Measurements from ENCODE around the gene NCAM2.

The NCAM2 gene

DNA sequence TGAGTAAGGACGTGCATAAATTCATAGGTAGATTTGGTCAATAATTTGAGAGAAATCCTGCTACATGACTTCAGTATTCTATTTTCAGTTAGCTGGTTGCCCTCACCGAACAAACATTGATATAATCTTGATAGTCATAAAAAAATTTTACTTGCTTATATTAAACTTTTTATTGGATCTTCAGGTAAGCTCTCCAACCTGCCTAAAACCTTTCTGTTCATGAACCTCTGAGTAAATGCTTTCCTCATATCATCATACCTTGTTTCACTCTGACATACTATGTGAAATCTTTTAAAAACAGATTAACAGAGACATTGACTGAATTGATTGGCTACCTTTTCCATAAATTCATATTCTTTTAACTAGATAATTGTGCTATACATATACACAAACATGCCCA lies 299.0 kb downstream of the NCAM2 start:
- Histone ChIP-seq H3K36me3 (ENCODE audit: control insufficient read depth, insufficient read depth, low read length) (no peaks in the 10 kb centered on the region), H3K9ac (ENCODE audit: low read depth, low read length) (no peak overlapping the region), H3K27ac (ENCODE audit: low read depth, low read length) (no peak overlapping the region), H3K4me3 (ENCODE audit: low read depth, low read length) (no peak overlapping the region), H3K9me3 (ENCODE audit: control insufficient read depth, insufficient read depth, low read length) (no peaks in the 10 kb centered on the region), H3K4me1 (ENCODE audit: control insufficient read depth, insufficient read depth, low read length) (peaks cover 4% of the 10 kb centered on the region; the same call in 1 of the 2 replicates), H3K27me3 (ENCODE audit: control insufficient read depth, insufficient read depth, low read length) (no peaks in the 10 kb centered on the region)

DNA sequence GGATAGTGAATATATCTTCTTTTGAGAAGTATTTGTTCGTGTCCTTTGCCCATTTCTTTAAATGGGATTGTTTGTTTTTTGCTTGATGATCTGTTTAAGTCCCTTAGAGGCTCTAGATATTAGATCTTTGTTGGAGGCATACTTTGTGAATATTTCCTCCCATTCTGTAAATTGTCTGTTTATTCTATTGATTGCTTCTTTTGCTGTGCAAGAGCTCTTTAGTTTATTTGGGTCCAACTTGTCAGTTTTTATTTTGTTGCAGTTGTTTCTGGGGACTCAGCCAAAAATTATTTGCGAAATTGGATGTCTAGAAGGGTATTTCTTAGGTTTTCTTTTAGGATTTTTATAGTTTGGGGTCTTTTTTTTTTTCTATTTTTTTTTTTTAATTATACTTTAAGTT lies 302.8 kb downstream of the NCAM2 start:
- Histone ChIP-seq H3K36me3 (ENCODE audit: control insufficient read depth, insufficient read depth, low read length) (no peaks in the 10 kb centered on the region), H3K4me3 (ENCODE audit: low read depth, low read length) (no peak overlapping the region), H3K27ac (ENCODE audit: low read depth, low read length) (no peak overlapping the region), H3K27me3 (ENCODE audit: control insufficient read depth, insufficient read depth, low read length) (no peaks in the 10 kb centered on the region), H3K9me3 (ENCODE audit: control insufficient read depth, insufficient read depth, low read length) (no peaks in the 10 kb centered on the region), H3K9ac (ENCODE audit: low read depth, low read length) (no peak overlapping the region), H3K4me1 (ENCODE audit: control insufficient read depth, insufficient read depth, low read length) (peaks cover 4% of the 10 kb centered on the region; the same call in 1 of the 2 replicates)

DNA sequence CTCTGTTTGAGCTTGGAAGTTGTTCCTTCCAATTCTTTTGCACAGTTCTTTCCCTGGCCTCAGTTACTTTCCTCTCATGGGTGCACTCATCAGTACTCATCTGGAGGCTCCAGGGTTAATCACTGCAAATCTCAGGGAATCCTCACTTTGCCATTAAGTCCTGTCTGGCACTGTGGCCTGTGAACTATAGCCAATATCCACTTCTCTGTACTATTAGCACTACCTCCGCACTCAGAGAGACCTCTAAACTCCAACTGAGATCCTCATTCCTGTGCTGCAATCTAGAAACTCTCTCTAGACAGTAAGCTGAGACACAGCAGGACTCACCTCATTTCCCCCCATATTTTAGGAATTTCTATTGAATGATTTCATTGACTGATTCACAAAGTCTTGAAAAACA lies 311.3 kb downstream of the NCAM2 start:
- Histone ChIP-seq H3K4me3 (ENCODE audit: low read depth, low read length) (no peak overlapping the region), H3K27ac (ENCODE audit: low read depth, low read length) (no peak overlapping the region), H3K27me3 (ENCODE audit: control insufficient read depth, insufficient read depth, low read length) (no peaks in the 10 kb centered on the region), H3K36me3 (ENCODE audit: control insufficient read depth, insufficient read depth, low read length) (no peaks in the 10 kb centered on the region), H3K9me3 (ENCODE audit: control insufficient read depth, insufficient read depth, low read length) (no peaks in the 10 kb centered on the region), H3K9ac (ENCODE audit: low read depth, low read length) (no peak overlapping the region), H3K4me1 (ENCODE audit: control insufficient read depth, insufficient read depth, low read length) (no peaks in the 10 kb centered on the region; the same call in 1 of the 2 replicates)

DNA sequence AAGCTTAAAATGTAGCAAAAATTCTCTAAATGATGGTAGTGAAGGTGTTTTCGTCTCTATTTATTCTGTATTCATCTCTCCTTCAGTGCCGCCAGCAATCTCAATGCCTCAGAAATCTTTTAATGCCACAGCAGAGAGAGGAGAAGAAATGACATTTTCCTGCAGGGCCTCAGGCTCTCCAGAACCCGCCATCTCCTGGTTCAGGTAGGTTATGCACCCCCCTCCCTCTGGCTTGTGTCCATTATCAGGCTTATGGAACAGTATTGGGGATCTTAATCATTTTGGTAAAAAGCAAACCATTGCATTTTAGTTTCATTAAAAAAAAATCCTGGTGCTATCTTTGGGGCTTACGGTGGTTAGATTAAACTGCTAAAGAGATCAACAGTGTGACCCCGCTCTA lies 326.1 kb downstream of the NCAM2 start:
- no peaks in the 10 kb centered on the region for H3K9me3 ChIP-seq (ENCODE audit: control insufficient read depth, insufficient read depth, low read length)
- no peak overlapping the region for H3K27ac ChIP-seq (ENCODE audit: low read depth, low read length)
- H3K4me1 ChIP-seq (ENCODE audit: control insufficient read depth, insufficient read depth, low read length): no peaks in the 10 kb centered on the region
- H3K4me3 ChIP-seq (ENCODE audit: low read depth, low read length): no peak overlapping the region
- no peaks in the 10 kb centered on the region for H3K36me3 ChIP-seq (ENCODE audit: control insufficient read depth, insufficient read depth, low read length)
- H3K9ac ChIP-seq (ENCODE audit: low read depth, low read length): no peak overlapping the region
- no peaks in the 10 kb centered on the region for H3K27me3 ChIP-seq (ENCODE audit: control insufficient read depth, insufficient read depth, low read length)

DNA sequence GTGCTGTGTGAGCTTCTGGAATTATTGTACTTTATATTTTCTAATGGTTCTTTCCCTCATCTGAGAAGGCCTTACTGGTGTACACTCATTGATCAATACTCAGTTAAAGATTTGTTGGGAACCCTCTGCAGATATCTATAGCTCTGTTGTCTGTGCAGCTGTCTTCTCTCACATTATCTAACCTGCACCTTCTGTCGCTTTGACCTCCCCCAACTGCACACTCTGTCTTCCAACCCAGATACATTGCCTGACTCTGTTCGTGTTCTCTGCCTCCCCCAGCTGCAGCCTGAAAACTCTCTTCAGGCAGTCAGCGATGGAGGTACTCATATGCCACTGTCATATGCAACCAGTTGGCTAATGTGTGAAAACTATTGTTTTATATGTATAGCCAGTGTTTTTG lies 334.3 kb downstream of the NCAM2 start:
- Histone ChIP-seq H3K36me3 (ENCODE audit: control insufficient read depth, insufficient read depth, low read length) (no peaks in the 10 kb centered on the region), H3K27ac (ENCODE audit: low read depth, low read length) (no peak overlapping the region), H3K27me3 (ENCODE audit: control insufficient read depth, insufficient read depth, low read length) (no peaks in the 10 kb centered on the region), H3K4me3 (ENCODE audit: low read depth, low read length) (no peak overlapping the region), H3K4me1 (ENCODE audit: control insufficient read depth, insufficient read depth, low read length) (peaks cover 8% of the 10 kb centered on the region; the same call in 1 of the 2 replicates), H3K9ac (ENCODE audit: low read depth, low read length) (no peak overlapping the region), H3K9me3 (ENCODE audit: control insufficient read depth, insufficient read depth, low read length) (no peaks in the 10 kb centered on the region)

DNA sequence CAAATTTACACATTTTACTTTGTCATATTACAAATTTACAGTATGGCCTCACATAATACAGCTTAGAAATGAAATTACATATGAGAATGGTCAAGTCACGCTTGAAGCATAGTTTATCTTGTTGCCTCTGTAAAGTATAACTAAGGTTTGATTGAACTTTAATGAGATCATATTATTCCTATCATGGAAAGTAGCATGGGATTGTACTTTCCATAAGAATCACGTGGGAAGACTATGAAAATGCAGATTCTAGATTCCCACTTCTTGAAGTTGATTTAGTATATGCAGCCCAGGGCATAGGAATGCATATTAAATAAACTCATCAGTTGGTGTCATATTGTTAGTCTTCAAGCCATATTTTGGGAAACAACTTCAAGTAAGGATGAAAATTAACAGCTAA lies 342.8 kb downstream of the NCAM2 start:
- no peak overlapping the region for H3K9ac ChIP-seq (ENCODE audit: low read depth, low read length)
- no peak overlapping the region for H3K4me3 ChIP-seq (ENCODE audit: low read depth, low read length)
- H3K9me3 ChIP-seq (ENCODE audit: control insufficient read depth, insufficient read depth, low read length): no peaks in the 10 kb centered on the region
- no peaks in the 10 kb centered on the region for H3K36me3 ChIP-seq (ENCODE audit: control insufficient read depth, insufficient read depth, low read length)
- H3K4me1 ChIP-seq (ENCODE audit: control insufficient read depth, insufficient read depth, low read length): no peaks in the 10 kb centered on the region; the same call in 1 of the 2 replicates
- no peaks in the 10 kb centered on the region for H3K27me3 ChIP-seq (ENCODE audit: control insufficient read depth, insufficient read depth, low read length)
- H3K27ac ChIP-seq (ENCODE audit: low read depth, low read length): no peak overlapping the region

DNA sequence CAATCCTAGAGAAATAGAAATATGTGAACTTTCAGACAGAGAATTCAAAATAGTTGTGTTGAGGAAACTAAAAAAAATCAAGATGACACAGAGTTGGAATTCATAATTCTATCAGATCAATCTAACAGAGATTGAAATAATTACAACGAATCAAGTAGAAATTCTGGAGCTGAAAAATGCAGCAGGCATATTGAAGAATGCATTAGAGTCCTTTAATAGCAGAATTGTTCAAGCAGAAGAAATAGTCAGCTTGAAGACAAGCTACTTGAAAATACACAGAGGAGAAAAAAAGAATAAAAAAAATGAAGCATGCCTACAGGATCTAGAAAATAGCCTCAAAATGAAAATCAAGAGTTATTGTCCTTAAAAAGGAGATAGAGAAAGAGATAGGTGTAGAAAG lies 347.1 kb downstream of the NCAM2 start:
- Histone ChIP-seq H3K27ac (ENCODE audit: low read depth, low read length) (no peak overlapping the region), H3K4me3 (ENCODE audit: low read depth, low read length) (no peak overlapping the region), H3K9ac (ENCODE audit: low read depth, low read length) (no peak overlapping the region), H3K4me1 (ENCODE audit: control insufficient read depth, insufficient read depth, low read length) (no peaks in the 10 kb centered on the region), H3K9me3 (ENCODE audit: control insufficient read depth, insufficient read depth, low read length) (no peaks in the 10 kb centered on the region), H3K27me3 (ENCODE audit: control insufficient read depth, insufficient read depth, low read length) (no peaks in the 10 kb centered on the region), H3K36me3 (ENCODE audit: control insufficient read depth, insufficient read depth, low read length) (no peaks in the 10 kb centered on the region)

DNA sequence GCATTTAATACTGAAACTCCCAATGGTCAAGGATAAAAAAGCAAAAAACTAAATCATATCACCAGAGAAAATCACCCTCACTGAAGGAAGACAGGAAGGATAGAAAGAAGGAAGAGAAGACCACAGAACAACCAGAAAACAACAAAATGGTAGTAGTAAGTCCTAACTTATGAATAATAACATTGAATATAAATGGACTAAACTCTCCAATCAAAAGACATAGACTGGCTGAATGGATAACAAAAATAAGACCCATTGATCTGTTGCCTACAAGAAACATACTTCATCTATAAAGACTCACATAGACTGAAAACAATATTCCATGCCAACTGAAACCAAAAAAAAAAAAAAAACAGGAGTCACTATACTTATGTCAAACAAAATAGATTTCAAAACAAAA lies 347.7 kb downstream of the NCAM2 start:
- Histone ChIP-seq H3K4me3 (ENCODE audit: low read depth, low read length) (no peak overlapping the region), H3K4me1 (ENCODE audit: control insufficient read depth, insufficient read depth, low read length) (no peaks in the 10 kb centered on the region), H3K27ac (ENCODE audit: low read depth, low read length) (no peak overlapping the region), H3K9me3 (ENCODE audit: control insufficient read depth, insufficient read depth, low read length) (no peaks in the 10 kb centered on the region), H3K36me3 (ENCODE audit: control insufficient read depth, insufficient read depth, low read length) (no peaks in the 10 kb centered on the region), H3K9ac (ENCODE audit: low read depth, low read length) (no peak overlapping the region), H3K27me3 (ENCODE audit: control insufficient read depth, insufficient read depth, low read length) (no peaks in the 10 kb centered on the region)

DNA sequence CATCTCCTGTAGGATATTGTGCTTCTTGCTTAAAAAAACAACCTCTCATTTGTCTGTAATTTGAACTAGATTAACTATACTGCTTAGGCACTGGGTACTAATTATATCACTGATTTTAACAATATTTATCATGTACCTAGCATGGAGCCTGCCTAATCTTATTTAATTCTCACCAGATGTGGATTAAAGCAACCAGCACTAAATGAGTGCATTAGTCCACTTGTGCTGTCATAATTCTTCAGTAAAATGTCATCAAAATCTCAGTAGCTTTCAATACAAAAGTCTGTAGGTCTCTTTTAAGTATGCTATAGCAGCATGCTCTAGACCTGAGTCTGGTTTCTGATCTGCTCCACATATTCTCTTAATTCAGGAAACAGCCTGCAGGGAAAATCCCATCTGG lies 368.1 kb downstream of the NCAM2 start:
- Histone ChIP-seq H3K4me1 (ENCODE audit: control insufficient read depth, insufficient read depth, low read length) (peaks cover 10% of the 10 kb centered on the region), H3K4me3 (ENCODE audit: low read depth, low read length) (no peak overlapping the region), H3K36me3 (ENCODE audit: control insufficient read depth, insufficient read depth, low read length) (no peaks in the 10 kb centered on the region), H3K27ac (ENCODE audit: low read depth, low read length) (no peak overlapping the region), H3K27me3 (ENCODE audit: control insufficient read depth, insufficient read depth, low read length) (no peaks in the 10 kb centered on the region), H3K9me3 (ENCODE audit: control insufficient read depth, insufficient read depth, low read length) (no peaks in the 10 kb centered on the region), H3K9ac (ENCODE audit: low read depth, low read length) (no peak overlapping the region)

DNA sequence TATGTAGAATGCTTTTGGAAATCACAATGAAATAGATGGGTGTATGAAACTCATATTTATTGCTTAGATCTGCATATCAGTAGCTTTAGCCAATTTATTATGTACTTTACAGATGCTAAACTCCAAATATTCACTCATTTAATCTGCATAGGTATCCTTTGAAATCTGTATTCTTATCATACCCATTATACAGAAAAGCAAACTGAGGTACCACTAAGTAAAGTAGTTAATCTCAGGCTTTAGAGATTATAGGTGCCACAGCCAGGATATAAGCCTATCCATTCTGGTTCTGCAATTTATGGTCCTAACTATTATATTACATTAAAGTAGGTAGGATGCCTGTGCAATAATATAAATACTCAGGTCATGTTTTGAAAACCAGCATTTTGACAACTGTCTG lies 369.4 kb downstream of the NCAM2 start:
- no peaks in the 10 kb centered on the region for H3K9me3 ChIP-seq (ENCODE audit: control insufficient read depth, insufficient read depth, low read length)
- H3K4me1 ChIP-seq (ENCODE audit: control insufficient read depth, insufficient read depth, low read length): peaks cover 10% of the 10 kb centered on the region
- no peaks in the 10 kb centered on the region for H3K36me3 ChIP-seq (ENCODE audit: control insufficient read depth, insufficient read depth, low read length)
- no peaks in the 10 kb centered on the region for H3K27me3 ChIP-seq (ENCODE audit: control insufficient read depth, insufficient read depth, low read length)
- H3K4me3 ChIP-seq (ENCODE audit: low read depth, low read length): no peak overlapping the region
- no peak overlapping the region for H3K9ac ChIP-seq (ENCODE audit: low read depth, low read length)
- H3K27ac ChIP-seq (ENCODE audit: low read depth, low read length): no peak overlapping the region

DNA sequence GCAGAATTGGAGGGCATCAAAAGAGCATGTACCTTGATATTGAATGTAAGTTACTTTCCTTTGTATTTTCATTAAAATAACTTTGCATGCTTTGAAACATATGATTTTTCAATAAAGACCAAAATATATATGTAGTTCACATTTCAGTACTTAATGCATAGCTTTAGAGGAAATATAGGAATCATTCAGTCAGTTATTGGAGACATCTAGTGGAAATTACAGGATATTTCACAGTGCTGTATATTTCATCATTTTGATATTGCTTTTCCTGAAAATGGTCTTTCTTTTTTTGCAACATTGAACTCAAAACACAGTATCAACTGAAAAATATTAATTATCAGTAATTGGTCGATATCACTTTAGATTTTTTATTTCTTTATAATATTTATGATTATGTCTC lies 375.8 kb downstream of the NCAM2 start:
- H3K9me3 ChIP-seq (ENCODE audit: control insufficient read depth, insufficient read depth, low read length): no peaks in the 10 kb centered on the region
- no peak overlapping the region for H3K4me3 ChIP-seq (ENCODE audit: low read depth, low read length)
- H3K9ac ChIP-seq (ENCODE audit: low read depth, low read length): no peak overlapping the region
- no peaks in the 10 kb centered on the region for H3K4me1 ChIP-seq (ENCODE audit: control insufficient read depth, insufficient read depth, low read length)
- H3K27me3 ChIP-seq (ENCODE audit: control insufficient read depth, insufficient read depth, low read length): no peaks in the 10 kb centered on the region
- no peaks in the 10 kb centered on the region for H3K36me3 ChIP-seq (ENCODE audit: control insufficient read depth, insufficient read depth, low read length)
- H3K27ac ChIP-seq (ENCODE audit: low read depth, low read length): no peak overlapping the region

DNA sequence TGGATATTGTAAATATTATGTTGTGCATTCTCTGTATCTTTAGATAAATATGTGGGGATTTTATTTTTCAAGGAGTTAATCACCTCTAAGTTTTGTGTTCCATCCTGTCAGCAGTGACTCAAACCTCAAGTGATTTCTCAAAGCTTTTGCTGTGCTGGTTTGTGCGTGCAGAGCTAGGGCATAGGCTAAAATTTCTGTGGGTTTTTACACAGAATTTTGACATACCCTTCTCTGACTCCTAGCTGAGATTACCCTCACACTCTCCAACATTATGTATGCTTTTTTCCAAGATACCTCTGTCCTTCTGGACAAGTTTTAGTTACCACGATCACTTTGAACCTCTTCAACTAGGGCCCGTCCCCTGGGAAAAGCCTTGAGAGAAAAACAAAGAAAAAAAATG lies 384.9 kb downstream of the NCAM2 start:
- no peak overlapping the region for H3K27ac ChIP-seq (ENCODE audit: low read depth, low read length)

More for the DNA sequence above, 384.9 kb downstream of the NCAM2 start:
- H3K4me3 ChIP-seq (ENCODE audit: low read depth, low read length): no peak overlapping the region
- H3K36me3 ChIP-seq (ENCODE audit: control insufficient read depth, insufficient read depth, low read length): no peaks in the 10 kb centered on the region
- no peaks in the 10 kb centered on the region for H3K4me1 ChIP-seq (ENCODE audit: control insufficient read depth, insufficient read depth, low read length)
- H3K9me3 ChIP-seq (ENCODE audit: control insufficient read depth, insufficient read depth, low read length): no peaks in the 10 kb centered on the region
- no peaks in the 10 kb centered on the region for H3K27me3 ChIP-seq (ENCODE audit: control insufficient read depth, insufficient read depth, low read length)
- H3K9ac ChIP-seq (ENCODE audit: low read depth, low read length): no peak overlapping the region
